ENCODE measurements around the gene JSRP1.

Gene JSRP1

DNA sequence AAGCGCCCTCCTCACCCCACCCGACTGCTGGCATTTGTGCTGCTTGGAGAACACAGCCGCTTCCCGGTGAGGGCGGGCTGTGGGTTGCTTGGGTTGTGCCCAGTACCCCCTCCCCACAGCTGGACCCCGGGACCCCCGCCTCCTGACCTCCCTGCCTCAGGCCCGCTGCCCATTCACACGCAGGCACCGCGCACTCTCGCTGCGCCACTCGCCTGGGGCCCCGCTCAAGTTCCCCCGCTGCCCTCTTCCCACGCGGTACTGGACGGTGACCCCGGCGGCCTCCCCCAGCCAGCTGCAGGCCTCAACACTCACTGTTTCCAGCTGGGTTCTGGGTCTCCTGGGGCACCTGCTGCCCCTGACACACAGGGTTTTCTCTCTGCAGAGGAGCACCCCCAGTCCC lies 36.5 kb downstream of the JSRP1 start:
- no peak for DNase-seq

DNA sequence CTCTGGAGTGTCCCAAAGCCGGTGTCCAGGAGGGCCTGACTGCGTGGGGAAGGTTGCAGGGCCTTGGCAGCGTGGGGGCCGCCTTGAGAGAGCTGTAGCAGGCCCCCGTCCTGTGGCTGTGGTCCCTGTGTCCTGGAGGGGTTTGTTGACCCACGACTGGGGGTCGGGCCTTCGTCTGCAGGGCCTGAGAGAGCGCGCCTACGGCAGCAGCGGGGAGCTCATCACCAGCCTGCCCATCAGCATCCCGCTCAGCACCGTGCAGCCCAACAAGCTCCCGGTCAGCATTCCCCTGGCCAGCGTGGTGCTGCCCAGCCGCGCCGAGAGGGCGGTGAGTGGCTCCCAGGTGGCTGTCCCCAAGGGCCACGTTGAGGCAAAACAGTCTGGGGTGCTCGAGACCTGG lies 38.6 kb downstream of the JSRP1 start:
- no peak for DNase-seq

DNA sequence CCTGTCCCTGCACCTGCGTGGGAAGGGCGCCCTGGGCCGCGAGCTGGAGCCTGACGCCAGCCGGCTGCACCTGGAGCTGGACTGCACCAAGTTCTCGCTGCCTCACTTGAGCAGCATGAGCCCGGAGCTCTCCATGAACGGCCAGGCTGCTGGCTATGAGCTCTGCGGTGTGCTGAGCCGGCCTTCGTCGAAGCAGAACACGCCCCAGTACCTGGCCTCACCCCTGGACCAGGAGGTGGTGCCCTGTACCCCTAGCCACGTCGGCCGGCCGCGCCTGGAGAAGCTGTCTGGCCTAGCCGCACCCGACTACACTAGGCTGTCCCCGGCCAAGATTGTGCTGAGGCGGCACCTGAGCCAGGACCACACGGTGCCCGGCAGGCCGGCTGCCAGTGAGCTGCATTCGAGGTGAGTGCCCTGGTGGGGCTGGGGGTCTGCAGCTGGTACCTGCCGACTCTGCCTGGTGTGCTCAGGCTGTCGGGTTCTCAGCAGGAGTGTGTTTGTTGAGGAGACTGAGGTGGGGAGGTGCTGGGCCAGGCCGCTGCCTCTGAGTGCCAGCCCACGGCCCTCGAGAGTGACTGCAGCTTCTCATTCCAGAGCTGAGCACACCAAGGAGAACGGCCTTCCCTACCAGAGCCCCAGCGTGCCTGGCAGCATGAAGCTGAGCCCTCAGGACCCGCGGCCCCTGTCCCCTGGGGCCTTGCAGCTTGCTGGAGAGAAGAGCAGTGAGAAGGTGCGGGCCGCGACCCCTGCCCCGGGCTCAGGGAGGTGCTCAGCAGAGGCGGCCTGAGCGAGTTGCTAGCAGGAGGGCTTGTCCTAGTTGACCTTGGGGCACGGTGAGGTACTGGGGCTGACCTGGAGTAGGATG lies 39.6 kb downstream of the JSRP1 start:
- DNase-seq = no peak

DNA sequence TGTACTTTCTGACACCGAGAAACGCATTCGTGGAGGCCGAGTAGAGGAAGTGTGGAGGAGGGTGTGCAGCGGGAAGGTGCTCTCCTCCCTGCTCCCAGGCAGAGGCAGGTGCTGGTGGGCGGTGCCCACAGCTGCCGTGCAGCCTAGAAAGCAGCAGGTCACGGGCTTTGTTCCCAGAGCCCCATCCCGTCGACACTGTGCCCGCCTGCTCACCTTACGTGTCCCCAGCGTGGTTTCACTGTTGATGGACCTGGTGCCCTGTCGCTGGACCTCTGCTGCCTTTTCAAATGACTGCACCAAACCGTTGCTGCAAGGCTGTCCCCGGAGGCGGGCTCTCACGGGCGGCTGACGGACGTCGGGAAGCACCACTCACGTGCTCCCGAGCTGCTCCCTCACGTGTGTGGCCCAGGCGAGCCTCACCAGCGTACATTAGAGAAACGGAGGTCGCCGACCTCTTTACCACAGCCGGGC lies 40.9 kb downstream of the JSRP1 start:
- DNase-seq = no peak

DNA sequence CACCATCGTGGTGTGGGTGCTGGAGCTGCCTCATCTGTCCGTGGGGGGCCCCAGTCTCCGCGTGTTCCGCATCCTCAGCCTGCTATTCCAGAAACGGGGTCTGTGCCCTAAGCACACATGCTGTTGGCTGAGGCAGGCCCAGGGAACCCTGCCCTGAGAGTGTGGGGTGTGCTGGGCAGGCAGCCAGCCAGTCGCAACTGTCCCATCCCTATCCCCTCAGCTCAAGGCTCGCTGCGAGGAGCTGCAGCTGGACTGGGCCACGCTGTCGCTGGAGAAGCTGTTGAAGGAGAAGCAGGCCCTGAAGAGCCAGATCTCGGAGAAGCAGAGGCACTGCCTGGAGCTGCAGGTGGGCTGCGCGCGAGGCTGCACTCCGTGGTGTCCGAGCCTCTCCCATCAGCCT lies 42.0 kb downstream of the JSRP1 start:
- peak in 10 of 56 donors; percentile 11 to 33 (median 22) for DNase-seq

DNA sequence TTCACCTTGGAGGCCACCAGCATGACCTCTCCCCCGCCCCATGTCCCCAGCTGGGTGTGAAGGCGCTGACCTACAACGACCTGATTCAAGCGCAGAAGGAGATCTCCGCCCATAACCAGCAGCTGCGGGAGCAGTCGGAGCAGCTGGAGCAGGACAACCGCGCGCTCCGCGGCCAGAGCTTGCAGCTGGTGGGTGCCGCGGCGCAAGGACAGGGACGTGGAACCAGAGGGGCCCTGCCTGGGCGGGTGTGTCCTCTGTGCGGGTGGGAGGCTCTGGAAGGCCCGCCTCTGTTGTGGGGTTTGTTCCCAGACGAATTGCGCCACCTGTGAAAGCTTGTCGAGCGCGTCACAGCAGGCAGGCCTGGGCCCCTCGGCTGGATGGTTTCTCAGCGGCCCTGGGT lies 42.4 kb downstream of the JSRP1 start:
- DNase-seq = peak in 18 of 56 donors; percentile 15 to 46 (median 30)

DNA sequence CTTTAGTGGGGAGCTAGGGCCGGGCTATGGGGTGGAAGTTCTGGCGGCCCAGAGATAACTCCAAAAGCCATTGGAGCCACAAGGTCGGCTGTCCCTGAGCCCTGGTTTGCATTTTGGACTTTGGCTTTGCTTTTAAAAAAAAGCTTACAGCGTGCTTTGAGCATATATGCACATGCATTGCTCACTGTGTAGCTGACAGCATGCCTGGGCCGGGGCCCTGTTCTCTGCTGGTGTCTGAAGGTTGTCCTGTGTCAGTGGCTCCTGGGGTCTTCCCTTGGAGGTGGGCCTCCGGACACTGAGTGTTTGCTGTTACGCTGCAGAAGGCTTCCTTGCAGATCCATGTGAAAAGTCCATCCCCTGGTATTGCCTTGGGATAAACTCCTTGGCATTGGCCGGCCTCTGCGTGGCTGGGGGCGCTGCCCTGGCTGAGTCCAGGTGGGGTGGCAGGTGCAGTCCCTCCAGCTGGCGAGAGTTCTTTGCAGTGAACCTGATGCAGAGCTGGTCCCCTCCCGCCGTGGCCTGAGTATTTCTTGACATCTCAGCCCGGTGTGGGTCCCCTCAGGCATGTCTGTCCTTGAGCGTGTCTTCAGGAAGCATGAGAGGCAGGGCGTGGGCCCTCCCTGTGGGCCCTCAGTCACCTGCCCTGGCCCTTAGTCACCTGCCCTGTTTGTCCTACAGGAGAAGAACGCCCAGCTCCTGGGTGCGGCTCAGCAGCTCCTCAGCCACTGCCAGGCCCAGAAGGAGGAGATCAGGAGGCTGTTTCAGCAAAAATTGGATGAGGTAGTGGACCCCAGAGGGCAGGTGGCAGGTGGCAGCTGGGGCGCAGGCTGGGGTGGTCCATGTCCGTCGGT lies 43.1 kb downstream of the JSRP1 start:
- no peak for DNase-seq

DNA sequence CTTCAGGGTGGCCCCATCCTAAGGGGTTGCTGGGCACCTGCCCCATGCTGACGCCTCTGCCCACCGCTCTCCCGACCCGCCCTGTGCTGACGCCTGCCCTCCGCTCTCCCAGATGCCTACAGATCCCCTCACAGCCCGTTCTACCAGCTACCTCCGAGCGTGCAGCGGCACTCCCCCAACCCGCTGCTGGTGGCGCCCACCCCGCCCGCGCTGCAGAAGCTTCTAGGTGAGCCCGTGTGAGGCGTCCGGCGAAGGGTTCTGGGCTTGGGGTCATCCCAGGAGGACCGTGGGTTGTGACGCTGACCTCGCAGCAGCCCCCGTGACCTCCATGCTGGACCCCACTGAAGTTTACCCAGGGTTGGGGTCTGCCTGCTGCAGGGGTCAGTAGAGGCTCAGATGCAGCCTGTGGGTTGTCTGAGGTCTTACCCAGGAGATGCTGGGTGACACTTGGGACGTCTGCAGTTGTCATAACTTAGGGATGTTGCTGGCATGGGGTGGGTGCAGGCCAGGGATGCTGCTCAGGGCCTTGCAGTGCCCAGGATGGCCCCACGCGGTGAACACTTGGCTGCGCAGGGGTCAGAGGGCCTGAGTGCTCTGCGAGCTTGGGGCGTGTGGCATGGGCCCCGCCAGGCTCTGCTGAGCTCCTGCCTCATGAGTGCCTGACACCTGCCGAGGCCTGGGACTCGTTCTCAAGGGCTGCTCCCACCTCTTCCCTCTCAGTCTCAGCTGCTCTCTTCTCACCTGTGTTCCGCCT lies 45.1 kb downstream of the JSRP1 start:
- DNase-seq = no peak

DNA sequence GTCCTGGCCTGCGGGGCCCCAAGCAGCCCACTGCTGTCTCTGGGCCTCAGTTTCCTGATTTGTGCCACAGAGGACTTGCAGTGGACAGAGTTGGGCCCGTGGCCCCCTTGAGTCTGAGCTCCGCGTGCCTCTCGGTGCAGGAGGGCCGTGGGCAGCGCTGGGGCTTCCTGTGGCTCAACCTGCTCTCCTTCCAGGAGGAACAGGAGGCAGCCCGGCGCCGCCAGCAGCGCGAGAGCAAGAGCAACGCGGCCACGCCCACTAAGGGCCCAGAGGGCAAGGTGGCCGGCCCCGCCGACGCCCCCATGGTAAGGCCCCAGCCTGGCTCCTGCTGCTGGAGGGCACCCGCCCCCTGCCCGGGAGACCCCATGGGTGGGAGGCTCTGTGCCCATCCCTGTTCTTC lies 46.0 kb downstream of the JSRP1 start:
- no peak for DNase-seq

DNA sequence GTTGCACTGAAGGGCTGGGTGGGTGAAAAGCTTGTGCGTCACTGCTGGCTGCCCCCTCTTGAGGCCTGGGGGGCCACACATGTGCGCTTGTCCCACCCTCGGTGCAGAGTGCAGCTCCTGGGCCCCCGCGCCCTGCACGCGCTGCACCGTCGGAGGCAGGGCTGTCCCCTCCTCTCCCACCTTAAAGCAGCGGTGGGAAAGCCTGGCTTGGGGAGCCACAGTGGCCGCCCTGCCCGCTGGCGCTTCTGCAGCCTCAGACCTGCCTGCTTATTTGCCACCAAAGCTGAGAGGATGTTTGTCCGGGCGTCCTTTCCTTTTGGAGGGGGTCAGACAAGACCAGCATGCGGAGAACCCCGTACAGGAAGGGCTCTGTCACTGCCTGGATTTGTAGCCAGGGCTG lies 46.8 kb downstream of the JSRP1 start:
- DNase-seq = no peak

DNA sequence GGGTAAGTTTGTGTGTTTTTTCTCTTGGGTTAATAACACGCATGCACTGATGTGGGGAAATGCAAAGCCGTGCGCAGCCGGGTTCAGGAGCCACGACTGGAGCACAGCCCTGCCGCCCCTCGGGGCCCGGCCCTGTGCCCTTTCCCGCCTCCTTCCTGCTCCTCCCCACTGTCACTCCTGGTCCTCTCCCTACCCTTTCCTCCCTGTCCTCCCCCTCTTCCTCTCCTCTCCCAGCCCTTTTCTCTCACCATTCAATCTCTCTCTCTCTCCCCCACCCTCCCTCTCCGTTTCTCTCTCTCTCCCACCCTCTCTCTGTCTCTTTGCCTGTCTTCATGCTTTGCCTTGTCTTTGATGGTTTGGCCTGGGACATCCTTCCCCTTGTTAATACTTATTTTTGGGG lies 47.2 kb downstream of the JSRP1 start:
- no peak for DNase-seq

DNA sequence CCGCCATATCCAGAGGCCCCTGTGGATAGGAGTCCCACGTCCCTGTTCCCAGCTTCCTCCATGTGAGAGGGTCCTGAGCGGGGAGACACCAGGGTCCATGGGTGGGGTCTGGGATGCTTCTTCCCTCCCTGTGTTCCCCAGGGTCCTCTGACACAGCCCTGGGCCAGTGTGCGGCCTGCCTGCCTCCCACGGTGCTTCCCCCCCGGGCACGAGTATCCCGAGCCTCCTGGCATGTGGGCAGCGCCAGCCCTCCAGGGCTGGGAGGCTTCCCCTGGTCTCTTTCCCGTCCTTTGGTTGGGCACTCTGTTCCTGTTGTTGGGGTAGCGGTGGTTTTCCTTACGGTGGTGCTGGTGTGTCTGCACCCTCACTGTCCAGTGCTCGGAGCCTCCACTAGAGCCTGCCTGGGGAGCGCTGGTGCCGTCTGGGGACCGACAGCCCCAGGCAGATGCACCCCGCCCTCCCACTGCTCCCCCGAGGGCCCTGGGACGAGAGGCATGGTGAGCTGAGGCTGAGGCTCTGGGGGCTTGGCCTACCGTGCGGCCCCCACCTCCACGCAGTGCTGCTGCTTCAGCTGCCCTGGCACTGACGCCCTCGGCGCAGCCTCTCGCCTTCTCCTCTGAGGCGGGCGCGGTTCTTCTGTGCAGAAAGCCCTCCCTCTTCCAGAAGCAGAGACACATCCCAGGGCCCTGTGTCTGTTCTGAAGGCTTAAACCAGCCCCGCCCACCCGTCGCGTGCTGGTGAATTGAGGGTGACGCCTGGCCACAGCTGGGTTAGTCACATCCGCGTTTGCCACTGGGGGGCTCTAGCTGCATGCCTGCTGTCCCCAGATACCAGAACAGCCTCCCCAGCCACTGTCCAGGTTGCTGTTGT lies 48.0 kb downstream of the JSRP1 start:
- no peak for DNase-seq

DNA sequence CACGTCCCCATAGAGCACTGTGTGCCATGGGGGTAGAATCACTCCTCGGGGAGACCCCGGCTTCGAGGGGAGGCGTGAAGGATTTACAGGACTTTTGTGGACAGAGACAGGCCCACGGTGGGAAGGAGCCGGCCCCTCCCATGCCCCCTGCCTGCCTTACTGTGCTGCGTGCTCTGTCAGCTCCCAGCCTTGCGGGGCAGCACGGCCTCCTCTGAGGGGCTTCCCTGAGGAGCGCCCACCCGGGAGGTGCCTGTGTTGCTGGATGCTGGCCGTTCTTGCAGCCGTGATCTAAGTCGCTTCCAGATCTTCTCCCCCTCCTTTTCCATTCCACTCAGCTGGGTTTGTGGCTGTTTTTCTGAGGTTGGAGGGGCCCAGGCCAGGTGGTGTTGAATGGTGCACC lies 49.2 kb downstream of the JSRP1 start:
- no peak for DNase-seq

DNA sequence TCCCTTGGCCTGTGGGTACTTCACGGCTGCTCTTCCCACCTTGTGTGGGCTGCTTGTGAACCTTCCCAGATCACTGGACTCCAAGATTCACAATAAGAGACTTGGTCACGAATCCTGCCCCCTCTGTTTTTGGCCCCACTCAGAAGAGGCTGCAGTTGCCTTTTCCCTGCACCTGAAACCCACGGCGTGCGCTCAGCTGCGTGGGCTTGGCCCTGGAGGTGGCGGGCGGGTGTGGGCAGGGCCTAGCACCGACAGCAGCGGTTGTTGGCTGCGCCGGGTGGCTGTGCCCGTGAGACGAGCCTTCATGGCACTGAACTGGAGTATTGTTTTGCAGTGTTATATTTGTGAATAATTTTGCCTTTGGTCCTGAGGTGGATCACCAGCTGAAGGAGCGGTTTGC lies 53.9 kb downstream of the JSRP1 start:
- no peak for DNase-seq
